GM12878 (cell line): Measurements from ENCODE around the gene CAMK2D.

Source experiments
- NR2C2 ChIP-seq: IDR thresholded peaks from 2 replicates; pipeline ENCODE4 v1.6.1; 2011; ENCODE audit warnings: borderline replicate concordance, low read depth; ENCODE audit not compliant: control insufficient read depth, insufficient read length
- POLR2A ChIP-seq: IDR thresholded peaks from 2 replicates; pipeline ENCODE4 v1.6.1; 2011; ENCODE audit warnings: low read depth, mild to moderate bottlenecking, low read length

DNA sequence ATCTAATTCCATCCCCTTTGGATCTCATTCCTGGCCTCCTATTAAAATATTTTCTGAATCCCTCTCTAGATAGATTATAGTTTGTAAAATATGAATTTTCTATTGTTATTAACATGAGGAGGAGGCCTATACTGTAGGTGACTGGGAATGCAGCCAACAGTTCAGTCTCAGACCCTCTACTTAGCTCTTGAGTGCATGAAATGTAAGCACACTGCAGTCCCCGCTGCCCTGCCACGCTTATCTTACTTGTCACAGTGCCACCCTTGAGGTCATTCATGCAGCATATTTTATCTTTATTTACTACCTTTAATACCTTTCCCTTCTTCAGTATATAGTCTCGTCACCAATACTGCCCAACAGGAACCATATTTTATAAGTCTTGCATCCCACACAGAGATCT, 151.0 kb downstream of the CAMK2D start:
- TF ChIP-seq POLR2A: no peak
- no peak for TF ChIP-seq NR2C2
